Measurements from ENCODE around the gene SNRNP40. TPM values are rescaled to one million over a fixed set of nuclear protein-coding genes. Genes with fewer than 3 reads are reported as not detected.

Gene SNRNP40
- total RNA-seq, 4 donors from 2014 or later: 21.9 to 32.1 (median 23.6) TPM

- no peaks in the 10 kb centered on the region for H3K27me3 ChIP-seq
- no peaks in the 10 kb centered on the region for H3K9me3 ChIP-seq
- no peak for ATAC-seq
- in situ Hi-C loops (cut with MboI; ENCODE audit: low sequenced_read_pairs in 4 of 4) (no loop called here), intact Hi-C loops (cut with DNase I; ENCODE audit: low total_unique reads) (no loop called here)
- TF ChIP-seq POLR2A (IDR thresholded peaks at IDR 0.05) (no peak), CTCF (IDR thresholded peaks at IDR 0.05 in 4 of 5, conservative IDR thresholded peaks at IDR 0.05 in 1 of 5) (no peak)
- peaks cover 2 to 63% of the 10 kb centered on the region in 2 donors for H3K36me3 ChIP-seq
- no peak overlapping the region for H3K4me3 ChIP-seq
- no peak overlapping the region for H3K27ac ChIP-seq
- no peak for DNase-seq
- H3K4me1 ChIP-seq: no peaks in the 10 kb centered on the region
These were observed 21.6 kb upstream of the SNRNP40 start for GRCh38 chr1:31318146-31318545.

DNA sequence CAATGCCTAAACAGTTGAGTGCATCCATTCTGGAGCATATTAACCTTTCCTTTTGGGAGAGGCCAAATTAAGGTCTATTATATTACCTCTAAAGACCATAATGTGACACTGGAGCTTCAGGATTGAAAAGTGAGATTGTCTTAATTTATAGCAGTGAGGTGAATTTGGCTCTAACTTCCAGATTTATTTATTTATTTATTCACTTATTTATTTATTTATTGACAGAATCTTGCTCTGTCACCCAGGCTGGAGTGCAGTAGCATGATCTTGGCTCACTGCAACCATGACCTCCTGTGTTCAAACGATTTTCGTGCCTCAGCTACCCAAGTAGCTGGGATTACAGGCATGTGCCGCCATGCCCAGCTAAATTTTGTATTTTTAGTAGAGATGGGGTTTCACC is 19.3 kb upstream of the SNRNP40 start:
- in situ Hi-C loops (cut with MboI; ENCODE audit: low sequenced_read_pairs in 4 of 4): no loop called here

DNA sequence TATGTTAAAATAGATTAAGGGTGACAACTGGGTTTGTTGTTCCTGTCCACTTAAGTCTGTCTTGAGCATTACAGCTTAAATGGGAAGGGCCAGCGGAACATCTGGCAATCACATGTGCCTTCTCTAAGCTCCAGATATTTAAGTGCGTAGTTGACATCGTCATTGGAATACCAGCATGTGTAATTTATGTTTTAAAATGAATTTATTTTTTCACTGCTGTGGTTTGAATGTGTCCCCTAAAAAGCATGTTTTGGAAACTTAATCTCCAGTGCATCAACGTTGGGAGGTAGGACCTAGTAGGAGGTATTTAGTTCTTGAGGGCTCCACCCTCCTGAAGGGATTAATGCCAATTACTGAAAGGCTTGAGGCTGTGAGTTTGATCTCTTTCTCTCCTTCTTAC is 13.6 kb upstream of the SNRNP40 start:
- Histone ChIP-seq H3K4me3 (no peak overlapping the region), H3K27ac (no peak overlapping the region), H3K4me1 (no peaks in the 10 kb centered on the region), H3K9me3 (no peaks in the 10 kb centered on the region), H3K27me3 (no peaks in the 10 kb centered on the region), H3K36me3 (peaks cover 0 to 42% of the 10 kb centered on the region in 2 donors)
- ATAC-seq (no peak), DNase-seq (no peak)
- TF ChIP-seq POLR2A (IDR thresholded peaks at IDR 0.05): no peak
- no peak for TF ChIP-seq CTCF (IDR thresholded peaks at IDR 0.05 in 4 of 5, conservative IDR thresholded peaks at IDR 0.05 in 1 of 5)
- intact Hi-C loops (cut with DNase I; ENCODE audit: low total_unique reads): no loop called here
- in situ Hi-C loops (cut with MboI; ENCODE audit: low sequenced_read_pairs in 4 of 4): no loop called here

More for the DNA sequence above, 19.3 kb upstream of the SNRNP40 start:
- ATAC-seq (no peak), DNase-seq (no peak)
- Histone ChIP-seq H3K4me3 (no peak overlapping the region), H3K27ac (no peak overlapping the region), H3K9me3 (no peaks in the 10 kb centered on the region), H3K4me1 (no peaks in the 10 kb centered on the region), H3K27me3 (no peaks in the 10 kb centered on the region), H3K36me3 (peaks cover 2 to 73% of the 10 kb centered on the region in 2 donors)
- intact Hi-C loops (cut with DNase I; ENCODE audit: low total_unique reads): no loop called here
- TF ChIP-seq CTCF (IDR thresholded peaks at IDR 0.05 in 4 of 5, conservative IDR thresholded peaks at IDR 0.05 in 1 of 5) (no peak), POLR2A (IDR thresholded peaks at IDR 0.05) (no peak)

DNA sequence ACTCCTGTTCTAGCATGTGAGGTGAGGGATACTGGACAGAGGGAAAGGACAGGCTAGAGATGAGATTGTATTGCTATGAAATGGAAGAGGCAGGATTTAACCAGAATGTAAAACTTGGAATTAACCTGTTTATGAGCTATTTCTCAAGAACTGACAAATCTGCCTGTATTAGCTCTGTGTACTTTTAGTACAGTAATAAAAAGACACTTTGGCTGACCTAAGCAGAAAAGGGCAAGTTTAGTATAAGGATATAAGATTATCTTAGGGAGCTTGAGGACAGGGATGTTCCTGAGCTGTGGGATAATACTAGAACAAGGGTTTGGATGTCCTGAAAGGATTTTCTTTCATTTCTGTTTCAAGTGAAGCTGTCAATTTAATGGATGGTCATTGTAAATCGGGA is 11.4 kb upstream of the SNRNP40 start:
- in situ Hi-C loops (cut with MboI; ENCODE audit: low sequenced_read_pairs in 4 of 4): no loop called here
- intact Hi-C loops (cut with DNase I; ENCODE audit: low total_unique reads): no loop called here

More for the DNA sequence above, 11.4 kb upstream of the SNRNP40 start:
- Histone ChIP-seq H3K9me3 (no peaks in the 10 kb centered on the region), H3K4me1 (no peaks in the 10 kb centered on the region), H3K27me3 (no peaks in the 10 kb centered on the region), H3K36me3 (peaks cover 0 to 31% of the 10 kb centered on the region in 2 donors), H3K4me3 (no peak overlapping the region), H3K27ac (no peak overlapping the region)
- no peak for DNase-seq
- TF ChIP-seq POLR2A (IDR thresholded peaks at IDR 0.05) (no peak), CTCF (IDR thresholded peaks at IDR 0.05 in 4 of 5, conservative IDR thresholded peaks at IDR 0.05 in 1 of 5) (no peak)
- ATAC-seq: no peak
